Measurements from ENCODE around the gene S100A11. TPM values are rescaled to one million over a fixed set of nuclear protein-coding genes. Genes with fewer than 3 reads are reported as not detected.

Gene S100A11
- polyA plus RNA-seq, 3 donors: 202 to 295 (median 229) TPM

DNA sequence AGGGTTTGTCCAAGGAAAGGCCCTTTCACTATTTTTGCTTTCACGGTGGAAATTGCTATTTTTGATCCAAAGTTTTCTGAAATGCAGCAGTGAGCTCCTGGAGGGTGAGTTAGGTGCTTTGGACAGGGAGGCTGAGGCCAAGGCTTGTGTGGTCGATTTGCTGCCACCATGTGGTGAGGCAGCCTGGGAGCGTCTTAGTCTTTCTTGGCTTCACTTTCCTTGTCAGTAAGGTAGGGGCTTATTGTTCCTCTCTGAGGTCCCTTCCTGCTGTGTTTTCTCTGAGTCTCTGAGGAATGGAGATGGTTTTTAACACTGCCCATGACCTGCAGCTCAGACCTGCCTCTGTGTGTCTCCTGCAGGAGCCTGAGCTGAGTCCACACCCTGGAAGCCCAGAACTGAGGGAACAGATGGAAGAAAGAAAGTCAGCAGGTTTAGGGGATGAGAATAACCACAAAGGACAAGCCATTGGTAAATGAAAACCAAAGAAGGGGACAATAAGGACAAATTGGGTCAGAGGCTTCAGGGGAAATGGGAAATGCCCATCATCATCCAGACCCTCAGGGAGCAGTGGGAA lies 23.1 kb downstream of the S100A11 start:
- DNase-seq: no peak

DNA sequence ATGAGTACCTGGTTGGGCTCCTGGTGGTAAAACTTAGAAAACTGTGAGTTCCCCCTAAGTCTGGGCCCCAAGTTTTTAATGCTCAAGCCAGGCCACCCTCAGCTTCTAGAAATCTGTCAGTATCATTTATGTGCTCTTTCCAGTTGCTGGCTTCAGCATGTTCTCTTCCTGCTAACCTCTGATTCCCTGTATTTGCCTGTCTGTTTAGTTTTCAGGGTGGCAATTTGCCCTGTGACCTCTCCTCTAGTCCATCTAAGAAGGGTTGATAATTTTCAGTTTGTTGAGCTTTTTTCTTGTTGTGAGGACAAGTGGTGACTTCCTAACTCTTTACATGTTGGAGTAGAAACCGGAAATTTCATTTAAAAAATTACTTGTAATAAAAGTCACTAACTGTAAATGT lies 27.1 kb downstream of the S100A11 start:
- DNase-seq: no peak

- DNase-seq: no peak
These were observed 29.8 kb downstream of the S100A11 start for GRCh38 chr1:152007047-152007446.

DNA sequence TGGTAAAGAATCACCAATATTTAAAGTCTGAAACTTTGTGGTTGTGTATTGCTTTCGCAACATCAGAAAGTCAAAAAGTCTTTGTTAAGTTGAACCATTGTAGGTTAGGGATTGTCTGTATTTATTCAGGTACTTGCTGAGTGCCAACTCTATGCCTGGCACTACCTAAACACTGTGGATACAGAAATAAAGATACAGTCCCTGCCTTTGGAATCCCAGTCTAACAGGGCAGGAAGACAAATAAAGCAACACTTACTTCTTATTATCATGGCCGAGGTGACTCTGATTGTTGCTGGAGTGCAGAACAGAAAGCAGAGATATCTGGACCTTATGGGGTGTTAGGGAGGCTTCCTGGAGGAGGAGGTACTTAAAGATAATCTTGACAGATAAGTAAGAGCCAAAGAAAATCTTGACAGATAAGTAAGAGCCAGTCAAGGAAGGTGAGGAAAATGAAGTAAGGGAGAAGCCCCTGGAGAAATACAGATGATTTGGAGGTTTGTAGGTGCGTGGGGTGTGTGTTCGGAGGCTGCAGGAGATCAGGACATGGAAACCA lies 31.4 kb downstream of the S100A11 start:
- DNase-seq: no peak

DNA sequence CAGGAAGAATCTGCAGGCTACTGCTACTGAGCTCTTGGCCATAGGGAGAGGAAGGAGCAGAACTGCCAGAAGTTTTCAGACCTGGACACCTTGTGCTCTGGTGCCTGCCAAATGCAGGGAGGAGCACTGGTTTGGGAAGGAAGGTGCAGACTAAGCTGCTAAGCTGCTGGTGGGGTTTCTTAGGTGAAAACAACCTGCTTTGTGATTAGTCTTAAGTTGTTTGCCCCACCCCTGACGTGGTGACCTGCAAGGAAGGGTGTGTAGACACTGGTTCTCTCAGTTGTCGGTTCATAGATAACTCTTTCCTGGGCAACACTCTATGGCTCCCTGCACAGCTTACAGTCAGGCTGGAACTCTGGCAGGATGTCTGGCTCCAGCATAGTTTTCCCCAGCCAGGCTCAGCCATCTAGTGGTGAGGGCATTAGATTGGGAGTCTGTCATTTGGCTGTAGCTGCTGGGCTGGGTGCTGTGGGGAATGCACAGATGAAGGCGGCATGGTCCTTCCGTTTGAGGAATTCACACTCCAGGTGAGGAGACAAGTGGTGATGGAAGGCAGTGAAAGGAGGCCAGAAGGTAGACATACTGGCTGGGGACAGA lies 32.9 kb downstream of the S100A11 start:
- no peak for DNase-seq

- DNase-seq: no peak
These were observed 33.8 kb downstream of the S100A11 start for GRCh38 chr1:152002960-152003359.

GRCh38 chr1:152001631-152002584 lies 34.9 kb downstream of the S100A11 start:
- DNase-seq: peak; percentile 83

DNA sequence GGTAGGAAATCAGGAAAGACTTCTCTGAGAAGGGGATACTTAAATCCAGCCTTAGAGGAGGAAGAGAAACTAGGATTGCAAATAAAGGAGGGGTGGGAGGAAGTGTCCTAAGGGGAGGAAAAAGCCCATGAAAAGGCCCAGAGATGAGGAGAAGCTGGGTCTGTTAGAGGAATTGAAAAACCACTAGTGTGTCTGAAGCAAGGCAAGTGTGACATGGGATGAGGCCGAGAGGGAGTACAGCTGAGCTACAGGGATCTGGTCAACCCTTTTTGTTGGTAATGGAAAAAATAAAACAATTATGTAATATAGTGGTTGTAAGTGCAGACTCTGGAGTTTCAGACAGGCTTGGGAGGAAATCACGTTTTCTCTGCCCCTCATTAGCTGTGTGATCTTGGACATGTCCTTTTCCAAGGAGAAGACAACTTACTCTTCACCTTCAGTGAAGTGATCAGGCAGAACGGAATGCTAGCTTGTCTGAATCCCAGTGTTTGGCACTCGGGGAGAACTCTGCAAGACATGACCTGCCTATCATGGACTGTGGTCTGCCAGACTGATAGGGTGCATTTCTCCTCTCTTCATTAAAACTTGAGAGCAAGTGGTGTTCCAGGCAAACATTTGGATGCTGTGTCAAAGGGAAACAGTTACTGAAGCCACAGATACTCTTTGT lies 35.7 kb downstream of the S100A11 start:
- DNase-seq: no peak

DNA sequence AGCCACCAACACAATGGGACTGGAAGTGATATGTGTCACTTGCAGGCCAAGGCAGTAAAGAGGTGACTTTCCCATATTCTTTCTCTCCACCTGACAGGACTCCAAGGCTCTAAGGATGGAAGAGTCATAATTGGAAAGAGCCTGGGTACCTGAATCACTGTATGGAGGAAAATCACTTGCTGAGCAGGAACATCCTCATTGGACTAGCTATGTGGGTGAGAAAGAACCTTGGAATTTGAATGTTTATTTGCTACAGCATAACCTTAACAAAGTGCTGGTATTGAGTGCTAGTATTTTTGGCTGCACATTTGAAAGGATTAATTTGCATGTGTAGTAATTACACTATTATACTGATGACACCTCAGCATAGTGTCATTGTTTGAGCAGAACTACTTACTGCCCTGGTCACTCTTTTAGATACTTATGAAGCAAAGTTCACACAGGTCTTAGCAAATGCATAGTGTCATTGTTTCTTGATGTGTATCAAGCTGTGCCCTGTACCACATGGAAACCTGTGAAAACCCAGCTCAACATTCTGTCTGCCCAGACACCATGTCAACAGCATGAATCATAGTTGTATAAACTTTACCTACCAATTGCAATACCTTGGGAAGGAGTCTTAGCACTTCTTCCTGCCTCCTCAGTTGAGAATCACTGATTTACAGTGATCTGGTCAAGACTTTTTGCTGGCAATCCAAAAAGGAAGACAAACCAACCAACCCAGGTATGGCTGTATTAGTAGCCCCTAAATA lies 38.0 kb downstream of the S100A11 start:
- DNase-seq: no peak

GRCh38 chr1:151997284-151997570 lies 39.6 kb downstream of the S100A11 start:
- DNase-seq: no peak

DNA sequence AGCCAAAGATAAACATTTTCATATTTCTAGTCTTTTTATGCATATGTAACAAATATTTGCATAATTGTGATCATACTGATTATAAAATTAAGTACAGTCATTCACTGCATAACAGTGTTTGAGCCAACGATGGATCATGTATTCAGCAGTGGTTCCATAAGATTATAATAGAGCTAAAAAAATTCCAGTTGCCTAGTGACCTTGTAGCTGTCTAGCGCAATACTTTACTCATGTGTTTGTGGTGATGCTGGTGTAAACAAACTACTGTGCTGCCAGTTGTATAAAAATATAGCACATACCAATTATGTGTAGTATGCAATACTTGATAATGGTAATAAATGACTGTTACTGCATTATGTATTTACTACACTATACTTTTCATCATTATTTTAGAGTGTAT lies 41.0 kb downstream of the S100A11 start:
- DNase-seq: no peak

GRCh38 chr1:151994956-151995355 lies 41.8 kb downstream of the S100A11 start:
- no peak for DNase-seq

- no peak for DNase-seq
These were observed 42.9 kb downstream of the S100A11 start, which contains the start of gene S100A10 for GRCh38 chr1:151993734-151994496. TSS of gene S100A10 (minus strand) at chr1:151993859. CDS start at chr1:151986230, 7,629 bp downstream.

DNA sequence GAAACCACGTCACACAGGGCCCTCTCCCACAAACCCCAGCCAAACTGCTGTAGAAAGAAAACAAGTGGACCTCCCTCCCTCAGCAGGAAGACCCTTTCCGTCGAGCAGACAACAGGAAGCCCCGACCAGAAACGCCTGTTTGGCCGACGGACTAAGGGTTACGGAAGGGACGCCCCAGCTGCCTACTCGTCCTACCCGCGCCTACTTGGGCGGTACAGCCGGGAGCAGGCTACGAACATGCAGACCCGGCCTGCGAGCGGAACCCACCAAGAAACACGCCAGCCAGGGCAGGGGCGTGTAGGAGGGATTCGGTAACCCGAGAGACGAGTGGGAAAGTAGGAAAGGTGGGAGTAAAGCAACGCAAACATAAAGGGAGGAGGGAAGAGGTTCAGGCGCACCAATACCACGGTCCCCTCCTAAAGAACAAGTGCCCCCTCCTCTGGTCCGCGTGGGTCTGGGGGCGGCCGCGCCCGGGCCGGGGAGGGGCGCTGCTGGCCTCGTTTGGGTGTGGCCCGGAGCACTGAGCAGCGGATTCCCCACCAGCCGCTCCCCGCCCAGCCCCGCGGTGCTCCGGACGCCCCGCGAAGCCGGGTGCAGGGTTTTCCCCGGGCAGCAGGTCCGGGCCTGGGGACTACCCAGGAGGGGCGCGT lies 43.6 kb downstream of the S100A11 start:
- no peak for DNase-seq

DNA sequence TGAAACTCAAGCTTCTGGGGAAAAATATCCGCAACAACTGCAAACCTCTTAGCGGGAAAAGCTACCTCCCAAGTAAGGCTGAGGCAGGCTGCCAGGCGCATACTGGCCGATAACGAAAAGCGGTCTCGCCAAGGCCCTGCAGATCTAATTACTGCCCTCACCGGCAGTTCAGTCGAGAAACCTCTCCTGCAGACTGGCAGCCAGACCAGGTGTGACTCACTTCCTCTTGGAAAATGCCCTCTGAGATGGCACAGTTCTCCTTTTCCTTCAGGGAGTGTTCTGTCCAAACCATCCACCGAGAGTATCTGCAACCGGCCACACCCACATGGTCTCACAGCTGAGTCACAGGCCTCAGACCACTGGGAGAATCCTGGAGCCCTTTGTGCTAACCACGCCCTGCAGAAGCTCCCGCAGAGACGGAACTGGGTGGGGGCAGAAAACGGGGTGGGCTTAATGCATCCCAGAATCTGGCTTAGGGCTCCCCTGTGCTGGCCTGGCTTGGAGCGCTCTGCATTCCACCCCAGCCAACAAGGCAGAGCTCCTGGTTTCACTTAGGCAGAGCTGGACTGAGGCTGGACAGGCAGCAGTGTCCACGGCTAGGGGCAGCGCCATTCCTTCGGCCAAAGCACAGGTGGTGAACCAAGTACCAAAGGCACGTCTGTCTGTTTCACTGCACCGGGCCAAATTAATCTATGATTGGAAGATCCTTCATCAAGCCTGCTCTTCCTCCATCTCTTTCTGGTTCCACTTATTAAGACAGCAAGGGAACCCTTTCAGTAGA lies 44.3 kb downstream of the S100A11 start:
- DNase-seq: no peak

DNA sequence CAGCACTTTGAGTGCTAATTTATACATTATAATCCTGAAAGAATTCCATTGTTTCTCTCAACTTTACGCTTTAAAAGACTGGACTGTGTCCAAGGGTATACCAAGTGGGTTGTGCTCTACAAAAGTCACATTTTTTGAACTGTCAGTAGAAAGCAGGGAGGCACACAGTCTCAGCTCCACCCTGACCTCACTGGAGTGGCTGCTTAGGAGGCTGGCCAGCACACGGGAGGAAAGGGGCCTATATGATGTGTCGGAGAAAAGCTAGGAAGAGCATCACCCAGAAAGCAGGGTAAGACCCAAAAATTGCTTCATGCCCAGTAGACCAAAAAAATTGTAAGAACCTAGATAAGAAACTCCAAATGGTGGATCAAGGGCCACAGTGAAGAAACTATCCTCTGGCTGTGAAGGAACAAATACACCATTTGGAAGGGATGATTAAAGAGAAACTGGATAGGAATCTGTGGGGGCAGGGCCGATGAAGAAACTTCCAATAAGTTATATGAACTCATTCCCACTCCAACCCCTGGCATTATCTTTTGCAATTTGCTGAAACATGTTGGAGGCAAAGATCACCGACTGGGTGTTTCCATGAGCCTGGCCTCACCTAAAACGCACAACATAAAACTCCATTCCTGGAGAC lies 45.0 kb downstream of the S100A11 start:
- no peak for DNase-seq

- DNase-seq: peak; percentile 78
These were observed 46.0 kb downstream of the S100A11 start for GRCh38 chr1:151990856-151991198.

DNA sequence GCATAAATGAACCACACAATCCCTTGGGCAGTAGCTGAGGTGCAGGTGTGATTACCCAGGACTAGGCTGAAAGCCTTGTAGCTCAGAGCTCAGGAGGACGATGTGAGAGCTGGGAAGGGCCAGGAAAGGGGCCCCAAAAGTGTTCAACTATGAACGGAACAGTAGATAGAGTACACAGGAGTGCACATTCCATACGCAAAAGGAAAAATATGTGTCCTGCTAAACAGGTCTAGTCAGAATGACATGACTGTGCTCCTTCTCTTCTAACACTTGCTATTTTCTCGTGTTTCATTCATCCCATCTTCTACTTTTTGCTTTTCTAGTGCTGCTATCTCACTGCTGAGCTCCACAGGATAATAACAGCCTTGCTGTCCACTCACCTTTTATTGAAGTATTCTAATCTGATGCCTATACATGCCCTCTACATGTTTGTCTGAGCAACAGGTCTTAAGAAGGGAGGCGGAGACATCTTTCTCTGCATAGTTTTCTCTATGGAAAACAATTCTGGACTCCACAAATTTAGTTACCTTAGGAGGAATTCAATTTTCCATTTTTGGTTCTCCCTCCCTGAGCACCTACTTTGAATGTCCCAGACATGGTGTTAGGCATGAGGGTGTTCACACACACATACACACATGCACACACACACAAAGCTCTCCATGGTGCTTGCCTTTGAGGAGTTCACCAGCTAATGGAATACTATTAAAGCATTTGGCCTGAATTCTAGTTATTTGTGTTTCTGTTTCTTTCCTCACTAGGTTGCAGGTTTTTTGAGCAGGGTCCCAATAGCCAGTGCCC lies 46.5 kb downstream of the S100A11 start:
- DNase-seq: no peak
